HG03045 (cell line): Measurements from ENCODE around the gene NCDN.
"Not testable (repeated sequence)": the region's sequence is repeated elsewhere in the genome, so short reads cannot be mapped to it uniquely, and the experiment has no call there.

Experiments
- ATAC-seq: cut with Tn5 transposase; IDR thresholded peaks from one replicate; pipeline ENCODE4 v1.9.1; 2021; ENCODE audit warnings: mild to moderate bottlenecking, moderate library complexity; ENCODE audit not compliant: unreplicated experiment

Gene NCDN

GRCh38 chr1:35568975-35569395 is 11.4 kb downstream of the NCDN start:
- ATAC-seq = no peak

DNA sequence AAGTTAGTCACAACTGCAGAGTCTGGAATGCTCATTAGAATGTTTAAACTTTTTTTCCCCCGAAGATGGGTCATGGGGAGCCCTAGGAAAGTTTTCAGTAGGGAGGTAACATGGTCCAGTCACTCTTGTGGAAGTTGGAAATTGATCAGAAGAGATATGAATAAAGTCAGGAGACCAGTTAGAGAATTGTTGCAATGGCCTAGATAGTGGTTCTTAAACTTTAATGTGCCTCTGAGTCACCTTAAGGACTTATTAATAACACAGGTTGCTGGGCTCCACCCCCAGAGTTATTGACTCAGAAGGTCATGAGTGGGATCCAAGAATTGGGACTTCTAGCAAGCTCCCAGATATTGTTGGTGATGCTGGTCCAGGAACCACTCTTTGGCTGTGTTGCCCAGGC is 12.3 kb downstream of the NCDN start:
- ATAC-seq = no peak

DNA sequence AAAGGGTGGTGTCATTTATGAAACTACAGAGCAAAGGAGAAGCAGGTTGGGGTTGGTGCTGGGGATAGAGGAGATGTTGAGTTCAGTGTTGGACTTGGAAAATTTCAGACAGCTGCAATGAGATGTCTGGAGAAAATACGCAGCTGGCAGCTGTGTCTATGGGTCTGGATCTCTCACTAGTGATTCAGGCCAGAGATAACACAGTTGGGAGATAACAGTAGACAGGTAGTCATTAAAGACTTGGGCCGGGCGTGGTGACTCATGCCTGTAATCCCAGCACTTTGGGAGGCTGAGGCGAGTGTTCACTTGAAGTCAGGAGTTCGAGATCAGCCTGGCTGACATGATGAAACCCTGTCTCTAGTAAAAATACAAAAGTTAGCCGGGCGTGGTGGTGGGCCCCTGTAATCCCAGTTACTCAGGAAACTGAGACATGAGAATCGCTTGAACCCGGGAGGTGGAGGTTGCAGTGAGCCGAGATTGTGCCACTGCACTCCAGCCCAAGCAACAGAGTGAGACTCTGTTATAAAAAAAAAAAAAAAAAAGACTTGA is 13.1 kb downstream of the NCDN start:
- ATAC-seq = no peak

DNA sequence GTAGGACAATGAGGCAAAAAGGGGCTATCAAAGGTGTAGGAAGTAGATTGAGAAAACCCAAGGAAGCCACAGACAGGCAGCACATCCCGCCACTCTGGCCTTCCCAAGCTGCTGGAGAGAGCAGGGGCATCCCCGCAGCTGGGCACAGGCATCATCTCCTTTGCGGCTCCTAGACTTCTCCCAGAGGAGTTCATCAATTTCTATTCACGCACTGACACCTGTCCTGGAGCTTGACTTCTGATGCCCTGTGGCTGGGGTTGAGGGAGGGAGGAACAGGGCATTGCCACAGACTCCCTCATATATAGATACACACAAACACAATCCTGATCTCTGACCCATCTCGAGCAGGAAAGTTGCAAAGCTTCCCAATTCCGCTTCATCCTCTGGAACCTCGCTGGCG is 13.7 kb downstream of the NCDN start:
- no peak for ATAC-seq

GRCh38 chr1:35572296-35572695 is 14.7 kb downstream of the NCDN start:
- ATAC-seq = no peak

DNA sequence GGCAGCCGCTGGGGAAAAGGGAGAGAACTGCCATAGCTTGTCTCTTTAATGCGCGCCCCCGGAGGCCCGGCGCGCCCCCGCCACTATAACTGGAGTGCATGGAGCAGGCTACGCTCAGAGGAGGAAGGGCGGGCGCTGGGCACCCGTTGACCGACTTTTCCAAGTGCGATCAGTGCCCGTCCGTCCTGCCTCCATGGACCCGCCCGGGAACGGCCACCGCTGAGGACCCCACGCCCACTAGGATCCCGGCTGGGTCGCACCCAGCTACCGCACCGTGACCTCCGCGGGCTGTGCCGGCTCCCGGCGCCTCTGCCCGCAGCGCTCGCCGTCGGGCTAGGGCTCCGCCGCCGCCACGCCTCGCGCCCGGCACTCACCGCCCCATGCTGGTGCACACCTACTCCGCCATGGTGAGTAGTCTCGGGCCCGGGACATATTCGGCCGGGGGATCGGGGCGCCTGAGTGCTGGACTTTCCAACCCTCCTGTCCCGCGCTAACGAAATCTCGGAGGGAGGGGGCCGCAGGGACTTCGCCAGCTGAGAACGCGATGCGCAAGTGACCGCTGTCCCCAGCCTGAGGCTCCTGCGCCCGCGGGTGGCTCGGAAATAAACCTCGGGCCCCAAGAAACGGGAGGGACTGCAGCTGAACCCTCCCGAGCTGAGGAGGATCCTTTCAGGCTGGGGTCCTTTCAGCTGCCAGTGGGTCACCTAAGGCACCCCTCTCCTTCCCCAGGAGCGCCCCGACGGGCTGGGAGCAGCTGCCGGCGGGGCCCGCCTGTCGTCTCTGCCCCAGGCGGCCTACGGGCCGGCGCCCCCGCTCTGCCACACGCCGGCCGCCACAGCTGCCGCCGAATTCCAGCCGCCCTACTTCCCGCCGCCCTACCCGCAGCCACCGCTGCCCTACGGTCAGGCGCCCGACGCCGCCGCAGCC is 15.9 kb downstream of the NCDN start, which contains the start of gene TFAP2E:
TSS of gene TFAP2E (plus strand) at position 117 of the 927 bp plus-strand sequence. CDS start at position 381, 264 bp downstream.
- ATAC-seq = no peak

GRCh38 chr1:35574125-35574654 is 16.6 kb downstream of the NCDN start:
- no peak for ATAC-seq

DNA sequence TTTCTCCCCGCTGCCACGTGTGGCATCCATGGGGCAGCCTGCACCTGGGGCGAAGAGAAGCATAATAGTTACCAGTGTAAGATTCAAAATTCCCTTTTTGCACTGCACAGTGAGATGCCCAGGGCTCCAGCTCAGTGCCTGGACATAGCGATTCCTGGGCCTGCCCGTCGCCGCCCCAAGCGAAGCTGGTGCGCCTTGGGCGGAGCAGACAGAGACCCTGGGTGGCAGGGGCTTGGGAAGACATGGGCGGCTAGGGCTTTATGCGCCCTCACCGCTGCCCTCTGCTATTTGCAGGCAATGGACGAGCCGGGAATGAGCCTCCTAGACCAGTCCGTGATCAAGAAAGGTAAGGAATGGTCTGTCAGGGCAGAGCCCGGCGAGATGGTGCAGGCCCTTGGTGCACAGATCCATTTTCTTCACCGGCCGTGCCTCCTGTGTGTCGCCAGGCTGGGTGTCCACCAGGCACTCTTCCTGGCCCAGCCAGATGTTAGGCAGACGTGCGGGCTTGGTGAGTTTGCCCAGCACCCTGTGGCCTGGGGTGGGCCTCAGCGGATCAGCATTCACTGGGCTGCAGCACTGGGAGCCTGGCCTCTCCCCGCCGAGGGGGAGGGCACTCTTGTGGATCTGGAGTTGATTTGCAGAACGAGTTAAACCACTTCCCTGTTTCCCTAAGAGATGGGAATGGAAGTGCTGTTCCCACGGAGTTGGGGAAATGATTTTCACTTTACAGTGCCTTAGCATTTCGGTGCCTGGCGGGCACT is 17.2 kb downstream of the NCDN start:
- no peak for ATAC-seq

- ATAC-seq = no peak
Observed at GRCh38 chr1:35575416-35575958, 17.9 kb downstream of the NCDN start.

GRCh38 chr1:35576061-35576765 is 18.6 kb downstream of the NCDN start:
- ATAC-seq = no peak

DNA sequence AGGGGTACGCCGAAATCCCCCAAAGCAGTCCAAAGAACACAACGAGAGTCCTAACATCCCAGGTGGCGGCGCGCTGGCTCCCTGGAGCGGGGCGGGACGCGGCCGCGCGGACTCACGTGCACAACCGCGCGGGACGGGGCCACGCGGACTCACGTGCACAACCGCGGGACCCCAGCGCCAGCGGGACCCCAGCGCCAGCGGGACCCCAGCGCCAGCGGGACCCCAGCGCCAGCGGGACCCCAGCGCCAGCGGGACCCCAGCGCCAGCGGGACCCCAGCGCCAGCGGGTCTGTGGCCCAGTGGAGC is 19.1 kb downstream of the NCDN start:
- not testable (repeated sequence) for ATAC-seq

GRCh38 chr1:35577071-35577998 is 19.7 kb downstream of the NCDN start:
- no peak for ATAC-seq

GRCh38 chr1:35580949-35581388 is 23.4 kb downstream of the NCDN start:
- ATAC-seq = no peak

GRCh38 chr1:35581621-35582020 is 24.0 kb downstream of the NCDN start:
- not testable (repeated sequence) for ATAC-seq

- ATAC-seq = no peak
Observed at GRCh38 chr1:35585281-35585680, 27.7 kb downstream of the NCDN start.

- not testable (repeated sequence) for ATAC-seq
Observed at GRCh38 chr1:35585805-35586204, 28.2 kb downstream of the NCDN start.

- ATAC-seq = no peak
Observed at GRCh38 chr1:35586808-35587207, 29.2 kb downstream of the NCDN start.

GRCh38 chr1:35587736-35588135 is 30.1 kb downstream of the NCDN start:
- ATAC-seq = no peak

DNA sequence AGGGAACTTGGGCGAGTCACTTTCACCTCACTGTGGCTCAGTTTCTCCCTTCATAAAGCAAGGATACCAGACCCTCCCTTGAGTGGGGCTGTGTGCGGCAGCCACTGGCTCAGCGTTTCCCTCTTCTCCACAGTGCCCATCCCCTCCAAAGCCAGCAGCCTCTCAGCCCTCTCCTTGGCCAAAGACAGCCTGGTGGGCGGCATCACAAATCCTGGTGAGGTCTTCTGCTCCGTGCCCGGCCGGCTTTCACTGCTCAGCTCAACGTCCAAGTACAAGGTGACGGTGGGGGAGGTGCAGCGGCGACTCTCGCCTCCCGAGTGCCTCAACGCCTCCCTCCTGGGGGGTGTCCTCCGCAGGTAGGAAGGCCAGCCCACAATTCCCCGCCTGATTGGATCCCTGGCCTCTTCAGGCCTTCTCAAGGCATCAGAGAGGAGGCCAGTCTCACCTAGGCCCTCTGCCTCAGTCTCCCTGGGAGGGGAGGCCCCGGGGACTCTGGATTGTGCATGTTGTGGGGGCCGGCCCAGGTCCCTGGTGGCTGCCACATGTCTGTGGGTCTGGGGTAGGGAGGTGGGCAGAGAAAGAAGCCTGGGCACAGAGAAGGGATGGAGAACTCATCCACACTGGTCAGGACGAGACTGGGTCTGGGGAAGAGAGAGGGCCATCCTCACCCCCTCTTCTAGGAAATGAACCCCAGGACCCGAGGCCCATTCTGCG is 30.8 kb downstream of the NCDN start:
- no peak for ATAC-seq
